NCI-H1048 (cell line): Measurements from ENCODE around the gene DGKI.
"Not testable (repeated sequence)": the region's sequence is repeated elsewhere in the genome, so short reads cannot be mapped to it uniquely, and the experiment has no call there.

Experiments
- DNase-seq: peaks from one replicate; lab custom pipeline; 2025; lab: John Stamatoyannopoulos, UW

DGKI gene

DNA sequence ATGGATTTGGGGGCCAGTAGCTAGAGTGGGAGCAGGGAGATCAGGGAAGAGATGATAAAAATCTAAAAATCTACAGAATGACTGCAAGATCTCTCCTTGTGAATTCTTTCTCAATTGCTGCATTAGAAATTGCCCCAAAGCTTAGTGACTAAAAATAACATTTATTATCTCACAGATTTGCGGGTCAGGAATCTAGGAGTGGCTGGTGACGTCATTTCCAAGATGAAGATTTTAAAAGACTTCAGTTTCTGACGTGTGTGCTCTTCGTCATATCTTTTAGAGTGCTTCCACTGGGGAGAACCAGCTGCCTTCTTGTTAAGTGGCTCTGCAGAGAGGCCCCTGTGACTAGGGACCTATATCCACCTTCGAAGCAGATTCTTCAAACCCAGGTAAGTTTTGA, 112.6 kb downstream of the DGKI start:
- DNase-seq: no peak

DNA sequence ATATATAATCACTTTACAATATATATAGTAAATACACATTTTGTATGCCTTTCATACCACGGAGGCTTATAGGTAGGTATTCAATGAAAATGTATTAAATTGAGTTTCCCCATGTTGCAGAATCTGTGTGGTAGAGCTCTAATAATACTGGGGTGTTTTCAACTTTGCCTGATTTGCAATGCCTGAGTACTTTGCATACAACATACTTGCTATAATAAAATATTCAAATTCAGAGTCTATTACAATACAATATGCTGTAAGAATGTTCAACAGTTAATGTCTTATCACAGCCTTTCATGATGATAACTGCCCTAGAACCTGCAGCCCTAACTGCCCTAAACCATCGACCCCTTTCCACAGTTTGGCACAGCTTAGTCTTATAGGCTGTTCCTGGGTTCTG, 114.6 kb downstream of the DGKI start:
- peak; percentile 36 for DNase-seq

DNA sequence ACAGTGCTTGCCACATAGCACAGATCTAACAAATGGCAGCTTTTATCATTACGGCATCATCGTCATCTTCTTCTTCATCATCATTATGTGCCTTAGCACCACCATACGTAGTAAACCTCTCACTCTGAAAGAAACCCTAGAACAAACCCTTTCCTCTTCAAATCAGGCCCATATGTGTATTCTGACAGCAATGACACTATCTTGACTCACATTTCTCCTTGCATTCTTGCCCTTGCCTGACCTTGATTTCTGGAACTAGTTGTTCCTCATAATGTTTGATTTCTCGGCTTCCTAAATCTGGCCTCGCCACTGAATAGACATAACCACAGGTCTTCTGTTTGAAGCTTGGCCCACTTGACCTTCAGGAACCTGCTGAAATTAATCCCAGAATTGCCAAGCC, 115.3 kb downstream of the DGKI start:
- DNase-seq: no peak

DNA sequence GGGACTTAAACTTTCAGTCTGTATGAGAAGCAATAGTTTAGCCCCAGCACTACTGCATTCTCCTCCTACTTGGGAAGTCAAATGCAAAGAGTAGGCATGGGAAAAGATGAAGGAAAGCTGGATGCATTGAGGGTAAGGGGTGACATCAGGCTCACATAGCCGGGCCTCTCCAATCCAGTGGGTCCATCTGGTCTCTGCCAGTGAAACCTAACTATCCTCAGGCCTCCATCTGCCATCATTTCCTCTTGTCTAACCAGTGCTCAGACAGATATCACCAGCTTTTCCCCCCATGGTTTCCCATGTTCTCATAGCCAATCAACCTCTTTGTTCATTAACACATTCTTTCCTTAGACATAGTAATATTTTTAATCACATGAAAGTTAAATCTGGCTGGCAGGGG, 118.3 kb downstream of the DGKI start:
- no peak for DNase-seq

DNA sequence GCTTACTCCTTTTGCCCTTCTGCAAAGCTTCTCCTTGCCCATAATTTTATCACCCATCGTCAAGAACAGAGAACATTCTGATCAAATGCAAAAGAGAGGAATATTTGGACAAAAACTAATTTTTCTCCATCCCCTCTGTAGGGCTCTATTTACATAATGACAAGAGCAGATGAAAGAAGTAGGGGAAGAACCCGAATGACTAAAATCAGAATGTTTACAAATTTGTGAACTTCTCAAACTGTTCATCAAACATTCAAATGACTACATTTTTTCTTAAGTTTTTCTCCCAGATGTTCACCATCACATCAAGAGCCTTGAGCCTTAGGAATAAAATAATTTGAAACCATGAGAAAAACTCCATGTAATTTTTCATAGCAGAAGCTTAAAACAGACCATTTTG, 119.4 kb downstream of the DGKI start:
- DNase-seq: no peak

DNA sequence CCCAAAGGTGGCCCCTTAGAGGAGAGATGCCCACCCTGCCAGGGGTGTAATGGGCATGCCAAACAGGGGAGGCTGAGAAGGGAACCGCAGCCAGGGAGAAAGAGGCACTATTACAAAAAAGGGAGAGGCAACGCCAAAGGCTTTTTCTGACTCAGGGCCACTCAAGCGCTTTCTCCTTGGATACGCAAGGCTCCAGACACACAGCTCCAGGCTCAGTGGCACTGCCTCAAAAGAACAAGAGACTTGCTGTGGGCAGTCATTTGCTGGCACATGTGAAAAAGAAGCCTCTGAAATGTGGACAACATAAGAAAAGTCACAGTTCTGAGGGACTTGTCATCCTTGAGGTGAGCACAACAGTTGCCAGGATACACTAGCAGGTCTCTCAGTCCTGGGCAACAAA, 128.4 kb downstream of the DGKI start:
- DNase-seq: no peak

DNA sequence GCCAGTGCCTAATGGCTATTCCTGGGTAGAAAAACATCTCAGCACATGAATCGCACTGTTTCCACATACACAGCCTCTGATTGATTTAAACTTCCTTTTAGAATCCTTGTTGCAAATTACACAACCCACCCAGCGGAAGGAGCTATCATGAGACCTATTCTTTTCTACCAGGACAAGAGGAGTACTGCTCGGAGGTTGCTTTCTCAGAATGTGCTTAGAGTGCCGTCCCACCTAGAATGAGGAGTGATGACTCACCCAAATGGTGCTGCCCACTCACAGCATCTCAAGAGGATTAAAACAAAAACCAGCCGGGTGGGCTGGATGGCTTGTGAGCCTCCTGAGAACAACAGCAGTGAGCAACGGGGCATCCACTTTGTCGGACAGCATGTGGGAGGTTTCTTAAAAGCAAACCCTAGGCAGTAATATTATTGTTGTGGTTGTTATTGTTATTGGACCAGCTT, 128.9 kb downstream of the DGKI start:
- DNase-seq: no peak

DNA sequence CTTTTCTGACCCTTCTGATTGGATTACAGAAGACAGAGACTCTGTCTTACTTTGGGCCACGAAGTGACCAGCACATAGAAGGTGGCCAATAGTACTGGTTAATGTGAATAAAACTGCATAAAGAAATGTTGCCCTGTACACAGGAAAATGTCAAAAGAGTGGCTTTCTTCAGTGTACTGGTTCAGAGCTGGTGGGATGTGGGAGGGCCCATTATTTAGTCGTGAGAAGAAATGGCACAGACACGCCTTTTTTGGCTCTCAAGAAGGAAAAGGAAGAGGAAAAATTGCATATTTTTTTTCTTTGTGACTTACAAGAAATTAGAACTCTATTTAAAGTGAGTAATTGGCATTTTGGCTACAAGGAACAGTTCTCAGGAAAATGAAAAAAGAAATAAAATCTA, 129.7 kb downstream of the DGKI start:
- no peak for DNase-seq

DNA sequence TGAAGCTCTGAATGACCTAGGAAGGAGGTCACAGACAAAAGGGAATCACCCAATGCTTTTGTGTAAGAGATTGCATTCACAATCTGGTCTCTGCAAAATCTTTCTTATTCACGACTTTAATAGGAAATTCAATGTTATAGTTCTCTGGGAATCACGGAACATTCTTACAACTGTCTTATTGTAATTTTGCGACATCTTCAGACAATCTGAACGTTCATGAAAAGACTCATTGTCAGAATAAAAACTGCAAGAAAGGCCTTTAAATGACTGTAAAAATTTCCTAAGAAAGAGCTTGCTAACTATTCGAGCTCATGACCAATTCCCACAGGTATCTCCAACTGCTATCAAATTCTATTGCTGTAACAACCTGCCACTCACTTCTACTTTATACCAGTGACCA, 130.7 kb downstream of the DGKI start:
- no peak for DNase-seq

DNA sequence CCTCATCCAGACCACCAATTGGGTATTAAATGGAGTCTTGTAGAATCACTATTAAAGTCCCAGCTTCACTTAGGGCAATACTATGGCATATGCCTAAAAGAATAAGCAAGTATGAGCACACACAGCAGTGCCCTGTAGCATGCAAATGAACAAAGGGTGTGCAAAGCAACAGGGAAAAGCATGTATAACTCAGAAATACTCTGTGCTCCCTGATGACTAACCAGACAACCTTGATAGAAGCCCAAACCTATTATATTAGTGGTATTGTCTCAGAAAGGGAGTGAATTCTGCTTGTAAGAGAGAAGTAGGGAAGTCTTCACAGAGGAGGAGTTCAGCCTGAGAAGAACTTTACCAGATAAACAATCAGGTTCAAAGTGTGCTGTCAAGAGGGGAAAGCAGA, 131.2 kb downstream of the DGKI start:
- no peak for DNase-seq

DNA sequence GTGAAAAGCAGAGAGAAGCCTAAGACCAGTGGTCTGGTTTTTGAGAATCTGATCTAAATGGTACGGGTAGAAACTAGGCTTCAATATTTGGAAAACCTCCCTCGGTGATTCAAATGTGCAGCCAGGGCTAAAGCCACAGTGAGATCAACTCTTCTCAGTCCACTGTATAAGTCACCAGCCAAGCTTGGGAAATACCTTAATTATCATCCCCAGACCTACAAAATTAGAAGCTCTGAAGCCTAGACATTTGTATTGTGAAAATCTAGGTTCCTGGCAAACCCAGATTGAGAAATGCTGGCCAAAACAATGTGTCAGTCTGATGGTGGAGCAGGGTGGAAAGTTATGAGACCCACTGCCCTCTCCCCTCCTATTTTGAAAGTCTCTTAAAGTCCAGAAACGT, 131.7 kb downstream of the DGKI start:
- DNase-seq: no peak

DNA sequence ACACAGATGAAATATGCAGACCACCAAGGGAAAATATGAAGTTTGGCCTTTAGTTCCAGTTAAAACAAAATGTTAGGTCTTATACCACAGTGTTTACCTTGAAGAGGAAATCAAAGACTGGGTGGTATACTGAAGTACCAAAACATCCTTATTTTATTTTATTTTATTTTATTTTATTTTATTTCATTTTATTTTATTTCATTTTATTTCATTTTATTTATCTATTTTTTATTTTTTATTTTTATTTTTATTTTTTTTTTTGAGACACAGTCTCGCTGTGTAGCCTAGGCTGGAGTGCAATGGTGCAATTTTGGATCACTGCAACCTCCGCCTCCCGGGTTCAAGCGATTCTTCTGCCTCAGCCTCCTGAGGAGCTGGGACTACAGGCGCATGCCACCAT, 140.4 kb downstream of the DGKI start:
- not testable (repeated sequence) for DNase-seq

DNA sequence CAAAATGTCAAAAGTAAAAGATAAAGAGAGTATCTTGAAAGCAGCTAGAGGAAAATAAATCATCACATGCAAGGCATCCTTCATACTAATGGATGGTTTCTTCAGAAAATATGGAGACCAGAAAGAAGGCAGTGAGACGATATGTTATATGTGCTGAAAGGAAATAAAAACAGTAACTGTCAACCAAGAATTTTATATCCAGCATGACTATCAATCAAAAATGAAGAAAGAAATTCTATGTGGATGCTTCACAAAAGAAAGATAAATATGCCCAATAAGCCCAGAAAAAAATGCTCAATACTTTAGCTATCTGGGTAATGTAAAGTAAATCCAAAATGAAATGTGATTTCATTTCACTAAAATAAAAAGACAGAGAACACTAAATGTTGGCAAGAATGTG, 142.1 kb downstream of the DGKI start:
- no peak for DNase-seq

DNA sequence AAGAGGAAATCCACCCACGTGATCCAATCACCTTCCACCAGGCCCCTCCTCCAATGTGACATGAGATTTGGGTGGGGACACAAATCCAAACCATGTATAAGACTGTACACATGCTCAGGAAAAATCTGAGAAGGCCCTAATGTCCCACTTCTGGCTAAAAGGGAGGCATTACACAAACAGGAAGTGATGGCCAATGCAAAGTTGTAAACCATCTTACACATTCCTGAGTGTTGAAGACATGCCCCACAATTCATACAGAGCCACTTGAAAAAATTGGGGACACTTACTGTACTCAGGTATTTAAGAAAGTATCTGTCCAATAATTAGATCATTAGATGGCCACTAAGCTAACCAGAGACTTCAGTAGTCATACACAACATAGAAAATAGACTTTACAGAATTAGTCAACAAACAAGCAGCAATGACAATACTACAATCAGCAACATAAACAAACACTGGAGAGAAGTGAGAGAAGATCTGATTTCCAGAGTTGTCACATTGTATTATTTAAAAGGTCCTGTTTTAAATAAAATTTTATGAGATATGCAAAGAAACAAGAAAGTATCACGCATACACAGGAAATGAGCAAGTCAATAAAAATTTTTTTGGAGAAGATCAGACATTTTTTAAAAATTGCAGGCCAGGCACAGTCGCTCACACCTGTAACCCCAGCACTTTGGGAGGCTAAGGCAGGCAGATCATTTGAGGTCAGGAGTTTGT, 143.3 kb downstream of the DGKI start:
- no peak for DNase-seq

DNA sequence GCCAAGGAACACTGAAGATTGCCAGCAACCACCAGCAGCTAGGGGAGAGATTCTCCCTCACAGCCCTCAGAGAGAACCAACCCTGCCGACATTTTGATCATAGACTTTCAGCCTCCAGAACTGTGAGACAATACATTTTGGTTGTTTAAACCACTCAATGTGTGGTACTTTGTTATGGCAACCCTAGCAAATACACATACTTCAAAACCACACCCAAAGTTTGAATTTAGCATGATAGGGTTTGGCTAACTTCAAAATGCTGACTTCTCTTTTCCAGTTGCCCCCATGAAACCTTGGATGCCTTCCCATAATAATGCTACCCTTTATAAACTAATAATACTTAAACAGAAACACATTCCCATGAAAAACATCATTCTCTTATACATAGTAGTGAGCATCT, 149.8 kb downstream of the DGKI start:
- DNase-seq: no peak

DNA sequence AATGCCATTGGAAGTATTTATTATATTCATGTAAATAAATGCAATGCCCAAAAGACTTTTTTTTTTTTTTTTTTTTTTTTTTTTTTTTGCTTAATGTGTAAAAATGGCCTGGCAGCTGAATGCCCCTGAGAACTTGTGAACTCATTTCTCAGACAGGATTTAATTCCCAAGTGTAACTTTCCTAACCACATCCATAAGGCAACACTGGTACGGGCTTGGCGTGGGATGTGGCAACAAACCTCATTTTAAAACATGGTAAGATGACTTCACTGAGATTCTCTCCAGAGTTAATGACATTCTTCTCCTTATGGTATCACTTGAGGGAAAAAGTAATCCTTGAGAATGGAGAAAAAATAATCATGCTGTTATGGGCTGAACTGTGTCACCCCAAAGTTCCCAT, 150.4 kb downstream of the DGKI start:
- no peak for DNase-seq

DNA sequence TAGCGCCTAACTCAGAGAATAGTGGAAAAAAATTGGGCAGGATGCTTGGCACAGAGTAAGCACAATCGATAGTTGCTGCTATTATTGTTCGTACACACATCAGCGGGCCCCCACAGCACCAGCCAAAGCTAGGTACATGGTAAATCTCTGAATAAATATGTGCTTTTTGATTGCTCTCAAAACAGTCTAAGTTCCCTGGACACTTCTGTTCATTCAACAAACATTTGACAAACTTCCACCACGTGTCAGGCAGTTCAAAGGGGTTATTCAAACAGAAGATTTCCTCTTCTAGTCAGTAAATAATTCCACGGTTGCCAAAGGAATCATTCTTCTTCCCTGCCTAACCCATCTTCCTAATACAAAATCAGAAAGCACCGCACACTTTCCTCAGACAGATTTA, 150.8 kb downstream of the DGKI start:
- DNase-seq: no peak

DNA sequence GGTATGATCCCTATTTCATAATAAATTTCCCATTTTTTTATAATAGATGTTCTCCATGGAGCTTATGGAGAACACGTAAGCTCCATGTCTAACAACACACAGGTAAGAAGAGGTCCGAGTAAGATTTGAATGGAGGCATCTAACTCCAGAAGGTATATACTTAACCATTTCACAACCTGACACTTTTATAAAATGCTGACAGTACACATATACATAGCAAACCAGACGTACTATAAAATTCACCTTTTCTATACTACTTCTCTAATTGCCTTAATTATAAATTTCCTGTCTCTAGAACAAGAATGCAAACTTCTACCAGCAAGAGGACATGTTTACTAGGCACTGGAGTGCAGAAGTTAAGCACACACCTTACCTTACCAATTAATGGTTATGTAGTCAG, 151.3 kb downstream of the DGKI start:
- DNase-seq: no peak

DNA sequence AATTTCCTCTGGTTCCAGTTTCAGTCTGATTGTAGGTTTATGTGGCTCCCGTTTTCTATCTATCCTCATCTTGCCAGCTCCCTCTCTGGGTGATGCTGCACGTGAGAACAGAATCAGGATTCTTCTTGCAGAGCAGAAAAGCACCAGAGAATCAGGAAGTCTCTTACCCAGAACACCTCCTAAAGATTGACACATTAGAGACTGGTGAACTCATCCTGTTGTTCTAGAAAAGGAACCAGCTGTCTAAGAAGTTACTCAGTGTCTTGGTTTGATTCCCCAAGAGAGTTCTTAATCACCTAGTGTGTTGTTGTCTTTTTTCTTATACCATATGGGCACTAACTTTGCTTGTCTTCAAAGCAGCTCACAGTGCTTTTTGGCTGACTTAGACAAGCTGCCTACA, 152.4 kb downstream of the DGKI start:
- DNase-seq: no peak

DNA sequence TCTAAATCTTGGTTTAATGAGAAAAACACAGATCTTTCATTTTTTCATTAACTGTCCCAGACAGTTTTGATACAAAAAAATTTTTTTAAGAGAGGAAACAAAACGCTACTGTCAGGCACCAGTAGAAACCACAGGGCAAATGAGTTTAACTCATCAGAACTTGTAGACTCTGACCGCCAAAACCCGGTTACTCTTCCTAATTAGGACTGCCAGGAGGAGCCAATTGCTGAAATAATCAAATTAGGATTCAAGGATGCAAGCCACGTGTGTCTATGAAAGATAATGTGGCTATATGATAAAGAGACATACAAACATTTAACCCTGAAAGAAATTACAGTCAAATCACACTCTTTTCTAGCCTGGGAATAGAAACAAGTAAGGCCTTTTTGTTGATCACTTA, 154.4 kb downstream of the DGKI start:
- no peak for DNase-seq

DNA sequence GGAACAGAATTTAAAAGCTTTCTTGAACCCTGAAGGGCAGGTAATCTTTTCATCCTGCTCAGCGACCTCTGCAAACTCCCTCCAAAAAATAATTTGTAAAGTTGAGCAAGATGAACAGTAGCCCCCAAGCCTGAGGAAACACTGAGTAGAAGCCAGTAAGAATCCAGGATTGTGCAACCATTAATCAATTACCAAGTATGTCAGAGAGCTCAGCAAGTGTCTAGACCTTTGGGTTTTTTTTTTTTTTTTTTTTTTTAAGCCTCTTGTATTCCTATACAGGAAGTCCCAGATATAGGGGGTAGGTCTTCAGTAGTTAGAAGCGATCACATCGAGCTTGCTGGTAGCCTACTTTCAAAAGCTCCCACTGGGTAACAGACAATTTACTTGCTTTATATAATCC, 155.2 kb downstream of the DGKI start:
- no peak for DNase-seq

DNA sequence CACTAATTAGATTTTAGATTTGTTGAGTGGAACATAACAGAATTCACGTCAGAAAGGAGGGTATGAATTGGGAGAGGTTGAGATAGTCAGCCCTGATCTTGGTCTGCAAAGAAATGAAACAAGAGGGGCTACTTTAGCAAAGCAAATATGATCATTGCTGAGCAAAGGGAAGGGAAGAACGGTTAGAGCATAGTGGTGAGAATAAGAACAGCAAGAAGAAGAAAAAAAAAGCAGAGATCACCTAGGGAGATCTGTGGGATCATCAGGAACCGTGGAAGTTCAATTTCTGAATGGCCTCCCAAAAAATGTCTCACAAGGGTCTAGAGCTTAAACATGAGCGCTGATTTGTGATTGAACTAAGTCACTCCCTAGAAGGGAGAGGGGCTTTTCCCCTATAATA, 156.1 kb downstream of the DGKI start:
- no peak for DNase-seq

DNA sequence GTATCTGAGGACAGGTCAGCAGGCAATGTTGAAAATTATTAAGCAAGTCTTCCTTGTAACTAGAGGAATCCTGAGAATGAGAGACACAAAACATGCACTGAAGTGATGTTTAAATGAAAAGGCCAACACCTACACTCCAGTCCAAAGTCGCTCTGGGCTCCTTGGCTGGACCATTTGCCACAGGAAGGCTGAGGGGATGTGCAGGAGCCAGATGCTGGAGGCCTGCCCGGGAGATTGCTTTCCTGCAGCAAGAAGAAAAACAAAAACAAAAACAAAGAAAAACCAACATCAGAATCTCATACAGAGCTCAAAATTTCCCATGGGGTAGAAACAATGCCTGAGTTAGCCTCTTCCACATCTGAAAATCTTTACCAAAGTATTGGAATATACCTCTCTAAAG, 157.0 kb downstream of the DGKI start:
- no peak for DNase-seq

DNA sequence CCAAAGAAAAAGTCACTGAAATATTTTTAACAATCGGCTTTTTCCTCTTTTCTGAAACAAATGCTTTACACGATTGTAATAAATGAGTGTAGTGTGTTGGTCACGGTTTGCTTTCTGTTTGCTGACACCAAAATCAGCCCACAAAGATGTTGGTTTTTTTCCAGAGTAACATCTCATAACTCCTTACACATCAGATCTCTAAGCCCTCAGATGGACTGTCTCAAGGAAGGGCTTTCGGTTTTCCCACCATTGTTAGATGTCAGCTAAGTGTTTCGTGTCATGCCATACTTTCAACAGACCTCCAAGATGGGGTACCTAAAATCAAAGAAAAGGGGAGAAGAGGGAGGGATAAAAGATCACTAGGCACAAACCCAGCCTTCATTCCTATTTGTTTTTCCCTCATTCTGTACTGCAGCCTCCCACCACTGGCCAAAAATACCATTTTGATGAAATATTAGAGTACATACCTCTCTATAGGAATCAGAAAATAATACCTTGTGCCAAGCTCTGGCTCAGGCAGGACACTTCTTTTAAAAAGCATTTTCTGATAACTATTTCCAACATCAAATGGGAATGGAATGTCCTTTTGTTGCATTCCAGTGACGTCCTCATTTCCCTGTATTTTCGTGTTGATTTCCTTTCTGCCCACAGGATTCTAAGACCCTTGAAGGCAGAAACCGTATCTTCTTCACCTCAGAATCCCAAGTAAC, 159.1 kb downstream of the DGKI start:
- DNase-seq: no peak
